Transverse colon (tissue), 4 donors: Measurements from ENCODE around the gene DESI1.

Experiments
- POLR2A ChIP-seq: fragments of 450-650 bp; IDR thresholded peaks from one replicate; pipeline ENCODE4 v1.6.1; 2016; ENCODE audit warnings: antibody characterized with exemption, mild to moderate bottlenecking, moderate library complexity
- POLR2AphosphoS5 ChIP-seq, 3 donors: sonication (generic); formaldehyde crosslinking; IDR thresholded peaks; one replicate each; pipeline ENCODE4 v1.6.1; 2016; ENCODE audit warnings: antibody characterized with exemption in 3 of 3
- TF ChIP-seq, protein P1 (sequence below), 5 experiments: fragments of 200-600 bp in 3 of 5; fragments of 450-650 bp in 2 of 5; sonication (generic) in 3 of 5; IDR thresholded peaks; 1 replicate in 2 of 5; 2 replicates in 3 of 5; pipeline ENCODE4 v1.5.1; 2016 to 2017; ENCODE audit warnings: antibody characterized with exemption in 5 of 5, inconsistent platforms in 3 of 5, mild to moderate bottlenecking in 2 of 5, moderate library complexity in 1 of 5

DNA sequence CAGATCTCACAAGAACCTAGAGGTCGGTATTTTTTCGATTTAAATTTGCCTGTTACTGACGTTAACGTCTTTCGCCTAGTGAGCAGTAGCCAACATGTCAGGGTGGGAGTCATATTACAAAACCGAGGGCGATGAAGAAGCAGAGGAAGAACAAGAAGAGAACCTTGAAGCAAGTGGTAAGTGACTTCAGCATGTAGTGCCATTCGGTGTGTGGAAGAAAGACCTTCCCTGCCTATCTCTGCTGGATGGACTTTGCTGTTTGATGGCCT lies 1.0 kb upstream of the DESI1 start:
- TF ChIP-seq, protein P1, sequence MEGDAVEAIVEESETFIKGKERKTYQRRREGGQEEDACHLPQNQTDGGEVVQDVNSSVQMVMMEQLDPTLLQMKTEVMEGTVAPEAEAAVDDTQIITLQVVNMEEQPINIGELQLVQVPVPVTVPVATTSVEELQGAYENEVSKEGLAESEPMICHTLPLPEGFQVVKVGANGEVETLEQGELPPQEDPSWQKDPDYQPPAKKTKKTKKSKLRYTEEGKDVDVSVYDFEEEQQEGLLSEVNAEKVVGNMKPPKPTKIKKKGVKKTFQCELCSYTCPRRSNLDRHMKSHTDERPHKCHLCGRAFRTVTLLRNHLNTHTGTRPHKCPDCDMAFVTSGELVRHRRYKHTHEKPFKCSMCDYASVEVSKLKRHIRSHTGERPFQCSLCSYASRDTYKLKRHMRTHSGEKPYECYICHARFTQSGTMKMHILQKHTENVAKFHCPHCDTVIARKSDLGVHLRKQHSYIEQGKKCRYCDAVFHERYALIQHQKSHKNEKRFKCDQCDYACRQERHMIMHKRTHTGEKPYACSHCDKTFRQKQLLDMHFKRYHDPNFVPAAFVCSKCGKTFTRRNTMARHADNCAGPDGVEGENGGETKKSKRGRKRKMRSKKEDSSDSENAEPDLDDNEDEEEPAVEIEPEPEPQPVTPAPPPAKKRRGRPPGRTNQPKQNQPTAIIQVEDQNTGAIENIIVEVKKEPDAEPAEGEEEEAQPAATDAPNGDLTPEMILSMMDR (IDR thresholded peaks at IDR 0.05): no peak
- TF ChIP-seq POLR2A (no peak), POLR2AphosphoS5 (IDR thresholded peaks at IDR 0.05) (no peak)
